ENCODE measurements around the gene POLD3.

- no peak for TF ChIP-seq CTCF (IDR thresholded peaks at IDR 0.05)
- no peak for TF ChIP-seq POLR2A (IDR thresholded peaks at IDR 0.05)
These were observed 51.7 kb downstream of the POLD3 start for GRCh38 chr11:74644081-74644480.

All from Peyer's patch (tissue), 4 donors.